ENCODE data around the gene ENOX2.

Gene ENOX2

DNA sequence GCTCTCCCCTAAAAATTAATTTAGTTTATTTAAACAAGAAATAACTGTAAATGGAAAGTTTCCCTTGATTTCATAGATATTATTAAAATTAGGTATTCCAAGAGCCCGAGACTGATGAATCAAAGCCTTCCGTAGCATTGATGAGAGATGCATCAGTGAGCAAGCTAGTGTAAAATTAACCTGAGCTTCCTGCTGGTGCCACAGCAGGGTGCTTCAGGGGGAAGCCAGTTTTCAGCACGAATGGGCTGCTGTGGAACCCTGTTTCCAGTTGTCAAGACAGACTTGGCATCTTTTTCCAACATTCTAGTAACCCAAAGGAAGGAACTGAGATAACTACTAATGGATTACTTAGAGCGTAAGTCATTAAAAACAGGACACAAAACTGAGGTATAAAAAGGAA, 279.5 kb downstream of the ENOX2 start:
- no peak for FAIRE-seq
- TF ChIP-seq CTCF (IDR thresholded peaks at IDR 0.05; ENCODE audit: insufficient read depth, missing control alignments), result no peak
- no peak for DNase-seq (ENCODE audit: insufficient read length, low spot score)

DNA sequence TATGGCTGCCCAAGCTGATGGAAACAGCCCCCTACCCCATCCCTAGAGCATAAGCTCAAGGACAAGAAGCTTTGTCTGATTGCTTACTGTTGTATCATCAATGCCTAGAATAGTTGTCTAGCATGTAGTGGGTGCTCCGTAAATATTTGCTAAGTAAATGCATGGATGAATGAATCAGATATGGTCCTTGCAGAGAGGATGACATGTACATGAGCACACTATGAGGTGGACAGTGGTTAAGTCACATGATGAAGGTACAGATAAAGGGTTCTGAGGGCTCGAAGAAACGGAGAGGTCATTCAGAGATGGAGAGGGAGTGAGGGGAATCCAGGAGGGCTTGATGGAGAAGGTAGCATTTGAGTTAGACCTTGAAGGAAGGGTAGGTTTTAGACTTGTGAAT, 287.1 kb downstream of the ENOX2 start:
- DNase-seq (ENCODE audit: insufficient read length, low spot score) (no peak), FAIRE-seq (no peak)
- TF ChIP-seq CTCF (IDR thresholded peaks at IDR 0.05; ENCODE audit: insufficient read depth, missing control alignments), result no peak

- DNase-seq (ENCODE audit: insufficient read length, low spot score), result no peak
- FAIRE-seq, result no peak
- TF ChIP-seq CTCF (IDR thresholded peaks at IDR 0.05; ENCODE audit: insufficient read depth, missing control alignments), result no peak
These were observed 295.6 kb downstream of the ENOX2 start for GRCh38 chrX:130607431-130607830.

- no peak for TF ChIP-seq CTCF (IDR thresholded peaks at IDR 0.05; ENCODE audit: insufficient read depth, missing control alignments)
- FAIRE-seq (no peak), DNase-seq (ENCODE audit: insufficient read length, low spot score) (no peak)
These were observed 296.6 kb downstream of the ENOX2 start for GRCh38 chrX:130606425-130606824.

GRCh38 chrX:130604882-130605281, 298.1 kb downstream of the ENOX2 start:
- DNase-seq (ENCODE audit: insufficient read length, low spot score) (no peak), FAIRE-seq (no peak)
- TF ChIP-seq CTCF (IDR thresholded peaks at IDR 0.05; ENCODE audit: insufficient read depth, missing control alignments), result no peak

DNA sequence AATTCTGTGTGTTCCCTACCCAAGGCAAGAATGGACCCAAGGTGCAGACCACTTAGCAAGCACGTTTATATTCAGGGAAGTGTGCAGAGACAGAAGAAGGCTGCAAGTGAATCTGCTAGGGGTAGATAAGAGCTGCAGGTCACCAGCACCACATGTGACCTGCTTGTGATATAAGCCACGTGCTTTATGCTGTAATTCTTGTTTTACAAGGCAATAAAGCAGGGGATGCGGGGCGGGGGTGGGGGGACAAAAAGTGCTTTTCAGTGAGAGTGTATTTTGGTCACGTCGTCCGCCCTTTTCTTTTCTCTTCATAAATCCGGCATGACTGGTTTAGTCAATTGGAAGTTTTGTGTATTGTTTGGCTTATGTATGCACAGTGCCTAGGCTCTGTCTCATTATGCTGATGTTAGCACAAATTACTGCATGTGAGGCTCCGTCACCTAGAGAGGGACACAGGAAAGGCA, 308.5 kb downstream of the ENOX2 start:
- TF ChIP-seq CTCF (IDR thresholded peaks at IDR 0.05; ENCODE audit: insufficient read depth, missing control alignments), result no peak
- DNase-seq (ENCODE audit: insufficient read length, low spot score) (no peak), FAIRE-seq (no peak)

GRCh38 chrX:130593911-130594310, 309.1 kb downstream of the ENOX2 start:
- DNase-seq (ENCODE audit: insufficient read length, low spot score) (no peak), FAIRE-seq (no peak)
- TF ChIP-seq CTCF (IDR thresholded peaks at IDR 0.05; ENCODE audit: insufficient read depth, missing control alignments), result no peak
